GM12878 (cell line): ENCODE measurements around the gene SLC13A3. TPM values are rescaled to one million over a fixed set of nuclear protein-coding genes. Genes with fewer than 3 reads are reported as not detected.

Source experiments
- ATAC-seq: fragments of 200-7000 bp; cut with Tn5 transposase; 3 replicates; pipeline ENCODE4 v1.9.1; 2020; ENCODE audit warnings: mild to moderate bottlenecking, moderate library complexity
- BruUV-seq: library from RNA; stranded (reverse); fragments of 400-500 nt; replicated peaks from 2 replicates; lab custom pipeline; 2021; lab: Mats Ljungman, UMichigan
- CTCF ChIA-PET: fragments of 300-600 bp; sonication (Branson Sonifier 250); formaldehyde crosslinking; extraction: SDS; loops from one replicate; lab custom pipeline; 2021; ENCODE audit warnings: inconsistent platforms; lab: Yijun Ruan, JAX
- POLR2A ChIA-PET: fragments of 350-600 bp; formaldehyde crosslinking; extraction: SDS; loops from one replicate; lab custom pipeline; 2021; ENCODE audit warnings: inconsistent platforms; lab: Charles Lee
- RAD21 ChIA-PET: fragments of 300-600 bp; sonication (Branson Sonifier 250); formaldehyde crosslinking; loops from one replicate; lab custom pipeline; 2023; ENCODE audit warnings: antibody characterized with exemption; ENCODE audit not compliant: unreplicated experiment; lab: Charles Lee
- SMC1A ChIA-PET: fragments of 300-600 bp; sonication (Branson Sonifier 250); formaldehyde crosslinking; loops from one replicate; lab custom pipeline; 2023; ENCODE audit not compliant: unreplicated experiment, uncharacterized antibody; lab: Charles Lee
- DNase-seq: peaks from one replicate; pipeline ENCODE4 v3.0.0-alpha.2; 2011; ENCODE audit warnings: low read depth, low spot score
- FAIRE-seq: peaks from 3 replicates; lab custom pipeline; 2011; peaks lifted over from hg19 to GRCh38; lab: Jason Lieb, UNC
- H2AFZ ChIP-seq: 2 replicates; pipeline ENCODE4 v1.6.0; 2011; ENCODE audit warnings: low read depth, low read length, control low read depth; ENCODE audit not compliant: control insufficient read depth
- H3K27ac ChIP-seq: 2 replicates; pipeline ENCODE4 v1.5.1; 2011; ENCODE audit warnings: control low read depth; ENCODE audit not compliant: control insufficient read depth, insufficient read depth
- H3K27me3 ChIP-seq, 2 experiments: replicated peaks in 1 of 2; 2 replicates each; pipeline versions ENCODE4 v1.6.0 to v1.6.1; 2011; ENCODE audit warnings: low read length in 1 of 2; ENCODE audit not compliant: control insufficient read depth in 2 of 2, insufficient read depth in 2 of 2
- H3K36me3 ChIP-seq, 2 experiments: 2 replicates each; pipeline ENCODE4 v1.5.1; 2011; ENCODE audit warnings: low read length in 1 of 2; ENCODE audit not compliant: control insufficient read depth in 2 of 2, insufficient read depth in 2 of 2
- H3K4me1 ChIP-seq: 2 replicates; pipeline ENCODE4 v1.6.1; 2011; ENCODE audit warnings: mild to moderate bottlenecking, low read length, moderate library complexity, mixed read lengths; ENCODE audit not compliant: control insufficient read depth, insufficient read depth
- H3K4me2 ChIP-seq: 2 replicates; pipeline ENCODE4 v1.6.0; 2011; ENCODE audit warnings: control low read depth; ENCODE audit not compliant: control insufficient read depth, insufficient read depth
- H3K4me3 ChIP-seq: fragments of 200-600 bp; sonication (generic); 2 replicates; pipeline ENCODE4 v1.5.1; 2016
- H3K79me2 ChIP-seq: 2 replicates; pipeline ENCODE4 v1.6.0; 2011; ENCODE audit warnings: low read length; ENCODE audit not compliant: control insufficient read depth, insufficient read depth
- H3K9ac ChIP-seq: 2 replicates; pipeline ENCODE4 v1.8.0; 2011; ENCODE audit warnings: low read length, control low read depth, mixed read lengths; ENCODE audit not compliant: control insufficient read depth, insufficient read depth
- H3K9me3 ChIP-seq: replicated peaks from 3 replicates; pipeline ENCODE4 v1.5.1; 2011; ENCODE audit warnings: mild to moderate bottlenecking, low read length; ENCODE audit not compliant: control insufficient read depth, insufficient read depth
- H4K20me1 ChIP-seq: 2 replicates; pipeline ENCODE4 v1.6.0; 2011; ENCODE audit not compliant: control insufficient read depth, insufficient read depth
- CHD1 ChIP-seq: IDR thresholded peaks from 2 replicates; pipeline ENCODE4 v1.6.1; 2012; ENCODE audit warnings: low read depth, low read length, improper control_type of control experiment
- CUX1 ChIP-seq: IDR thresholded peaks from 2 replicates; pipeline ENCODE4 v1.6.1; 2012; ENCODE audit warnings: improper control_type of control experiment, low read depth, low read length; ENCODE audit not compliant: insufficient replicate concordance
- E4F1 ChIP-seq: fragments of 450-650 bp; IDR thresholded peaks from 2 replicates; pipeline ENCODE4 v1.6.1; 2018; ENCODE audit warnings: borderline replicate concordance, mild to moderate bottlenecking; ENCODE audit not compliant: partially characterized antibody
- FOXK2 ChIP-seq: fragments of 450-650 bp; IDR thresholded peaks from 2 replicates; pipeline ENCODE4 v1.6.1; 2017; ENCODE audit warnings: mild to moderate bottlenecking, moderate library complexity
- MYC ChIP-seq: IDR thresholded peaks from 2 replicates; pipeline ENCODE4 v1.6.1; 2011; ENCODE audit warnings: mild to moderate bottlenecking, low read length, moderate library complexity, inconsistent platforms; ENCODE audit not compliant: insufficient read depth, insufficient replicate concordance, insufficient read length, severe bottlenecking
- NKRF ChIP-seq: fragments of 450-650 bp; conservative IDR thresholded peaks from 2 replicates; pipeline ENCODE4 v1.6.1; 2017; ENCODE audit warnings: mild to moderate bottlenecking, moderate library complexity
- PKNOX1 ChIP-seq: fragments of 450-650 bp; IDR thresholded peaks from 2 replicates; pipeline ENCODE4 v1.6.1; 2016; ENCODE audit warnings: mild to moderate bottlenecking
- RAD21 ChIP-seq: IDR thresholded peaks from 2 replicates; pipeline ENCODE4 v1.6.1; 2011; ENCODE audit warnings: mild to moderate bottlenecking, low read depth, low read length, moderate library complexity; ENCODE audit not compliant: insufficient read depth
- RCOR1 ChIP-seq: conservative IDR thresholded peaks from 2 replicates; pipeline ENCODE4 v1.6.1; 2012; ENCODE audit warnings: low read depth, low read length, improper control_type of control experiment
- SMARCA5 ChIP-seq: fragments of 450-650 bp; IDR thresholded peaks from 2 replicates; pipeline ENCODE4 v1.6.1; 2017; ENCODE audit warnings: mild to moderate bottlenecking
- STAT1 ChIP-seq: fragments of 450-650 bp; conservative IDR thresholded peaks from 2 replicates; pipeline ENCODE4 v1.6.1; 2014; ENCODE audit warnings: antibody characterized with exemption, mild to moderate bottlenecking
- ZNF622 ChIP-seq: fragments of 450-650 bp; IDR thresholded peaks from 2 replicates; pipeline ENCODE4 v1.6.1; 2017; ENCODE audit warnings: mild to moderate bottlenecking, inconsistent platforms
- WGBS: methylation state at CpG from one replicate; pipeline ENCODE4 v1.1.6; 2016; ENCODE audit warnings: low lambda C conversion rate; ENCODE audit not compliant: insufficient replicate concordance, insufficient coverage; ENCODE audit errors: missing lambda C conversion rate; 5-methylcytosine and 5-hydroxymethylcytosine counted together
- in situ Hi-C: fragments of 300-500 bp; cut with MboI; formaldehyde crosslinking; loops from 9 replicates; pipeline ENCODE4 v1.14.3; 2018; ENCODE audit warnings: mixed read lengths
- intact Hi-C: fragments of 100-400 bp; cut with micrococcal nuclease; formaldehyde crosslinking; loops from one replicate; pipeline ENCODE4 v1.14.2; 2022; ENCODE audit not compliant: unreplicated experiment
- polyA plus RNA-seq, 11 experiments: library from polyadenylated mRNA; depleted of rRNA in 4 of 11; unstranded in 6 of 11; stranded (reverse) in 5 of 11; fragments of >200 nt; fragmentation: Nextera tagmentation in 4 of 11; fragmentation: Illumina TruSeq in 1 of 11; extraction: Ambion mirVana in 4 of 11; extraction: Trizol in 1 of 11; gene quantifications; 1 replicate in 1 of 11; 2 replicates in 10 of 11; pipeline versions ENCODE4 v1.2.1 to v1.2.3, GENCODE V29; 2011 to 2016; ENCODE audit warnings: inconsistent platforms in 2 of 11, missing spikeins in 2 of 11, low read depth in 1 of 11
- total RNA-seq, 4 experiments: library from RNA; depleted of rRNA in 3 of 4; stranded (reverse); fragments of >200 nt in 3 of 4; fragmentation: Illumina TruSeq in 1 of 4; extraction: Trizol in 1 of 4; gene quantifications; 2 replicates each; pipeline versions ENCODE4 v1.2.1 to v1.2.3, GENCODE V29; 2013 to 2021

Gene SLC13A3
- total and polyA plus RNA-seq, 10 of the 15 experiments (the other 5 are each of a cell fraction or from before 2014, with no cell fraction given): 0.03 to 0.76 (median 0.07) TPM; not detected in 4

GRCh38 chr20:46559001-46559400 lies 92.3 kb downstream of the SLC13A3 start (continued):
- TF ChIP-seq CUX1 (no peak), FOXK2 (no peak), ZNF622 (no peak), SMARCA5 (no peak), RCOR1 (no peak), PKNOX1 (no peak)

GRCh38 chr20:46558511-46558959 lies 92.7 kb downstream of the SLC13A3 start:
- RAD21 ChIA-PET: no interaction called here
- in situ Hi-C loops: loop anchor here (10.0 kb wide), 1 partner anchor 126 kb away; the partner anchor contains the start of gene TP53RK
- no peak overlapping the region for H3K9ac ChIP-seq
- no peaks in the 10 kb centered on the region for H3K79me2 ChIP-seq
- FAIRE-seq (no peak), DNase-seq (no peak), ATAC-seq (no peak; the same call in 2 of the 3 replicates)
- no peaks in the 10 kb centered on the region for H3K27me3 ChIP-seq
- intact Hi-C loops: no loop called here
- H3K9me3 ChIP-seq: no peaks in the 10 kb centered on the region
- 60% methylated on average over 5 of the region's 5 CpGs for WGBS
- SMC1A ChIA-PET: interaction anchor here (1.0 to 2.7 kb wide), 2 partner anchors 10 to 14 kb away, joined by 4 to 10 read pairs; no protein-coding TSS in a partner anchor
- H3K36me3 ChIP-seq: no peaks in the 10 kb centered on the region
- POLR2A ChIA-PET: no interaction called here
- H4K20me1 ChIP-seq: no peaks in the 10 kb centered on the region
- no peak overlapping the region for H3K4me3 ChIP-seq
- H2AFZ ChIP-seq: no peak overlapping the region
- CTCF ChIA-PET: interaction anchor here (1.0 to 1.6 kb wide), 5 partner anchors 8 to 128 kb away, joined by 3 to 11 read pairs (median 3); partner anchors contain the start of gene OCSTAMP
- no TSS peak for BruUV-seq
- H3K4me2 ChIP-seq: no peak overlapping the region
- peaks cover 29% of the 10 kb centered on the region for H3K4me1 ChIP-seq
- H3K27ac ChIP-seq: no peak overlapping the region
- TF ChIP-seq STAT1: no peak
- no peak for TF ChIP-seq MYC
- no peak for TF ChIP-seq E4F1
- TF ChIP-seq NKRF: no peak
- no peak for TF ChIP-seq RAD21
- no peak for TF ChIP-seq CHD1
